ENCODE measurements around the gene RPS6KA2.
A peak's percentile ranks its signal among the peaks of the same experiment; 100 is the strongest.
"Not testable (repeated sequence)": the region's sequence is repeated elsewhere in the genome, so short reads cannot be mapped to it uniquely, and the experiment has no call there.

RPS6KA2 gene

DNA sequence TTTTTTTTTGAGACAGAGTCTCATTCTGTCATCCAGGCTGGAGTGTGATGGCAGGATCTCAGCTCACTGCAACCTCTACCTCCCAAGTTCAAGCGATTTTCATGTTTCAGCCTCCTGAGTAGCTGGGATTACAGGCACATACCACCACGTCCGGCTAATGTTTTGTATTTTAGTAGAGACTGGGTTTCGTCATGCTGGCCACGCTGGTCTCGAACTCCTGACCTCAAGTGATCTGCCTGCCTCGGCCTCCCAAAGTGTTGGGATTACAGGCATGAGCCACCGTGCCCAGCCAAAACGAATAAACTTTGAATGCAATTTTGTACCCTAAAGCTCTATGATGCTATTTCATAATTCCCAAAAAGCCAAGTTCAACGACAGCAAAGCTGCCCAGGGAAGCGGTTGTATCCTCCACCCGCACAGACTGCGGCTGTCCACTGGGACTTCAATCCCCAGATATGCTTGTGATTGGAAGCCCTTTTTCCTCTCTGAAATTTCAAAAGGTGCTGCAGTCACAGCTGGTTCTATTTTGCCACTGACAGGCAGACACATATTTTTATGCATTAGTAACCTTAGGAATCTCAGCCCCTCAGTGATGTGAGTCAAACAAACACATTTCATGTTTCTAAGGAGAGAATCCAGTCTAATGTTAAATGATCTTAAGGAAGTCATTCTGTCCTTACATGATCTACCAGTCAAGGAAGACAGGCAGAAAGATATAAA lies 31.8 kb downstream of the RPS6KA2 start:
- no peak for DNase-seq

DNA sequence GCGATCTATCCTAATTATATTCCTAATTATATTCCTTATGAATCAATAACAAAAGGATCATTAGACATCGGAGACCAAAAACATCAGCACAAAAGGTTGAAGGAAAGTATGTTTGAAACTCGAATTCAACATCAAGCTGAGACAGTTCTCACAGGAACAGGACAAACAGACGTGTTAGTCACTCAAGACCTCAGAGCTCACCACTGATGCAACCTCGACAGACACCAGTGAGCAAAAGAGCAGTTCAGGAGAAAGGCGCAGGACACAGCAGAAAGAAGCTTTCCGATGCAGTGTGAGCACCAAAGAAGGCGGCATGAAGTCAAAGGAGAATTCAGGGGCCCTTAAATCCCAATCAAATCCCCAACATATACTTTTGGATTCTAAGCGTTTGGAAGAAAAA lies 34.2 kb downstream of the RPS6KA2 start:
- DNase-seq, result no peak

DNA sequence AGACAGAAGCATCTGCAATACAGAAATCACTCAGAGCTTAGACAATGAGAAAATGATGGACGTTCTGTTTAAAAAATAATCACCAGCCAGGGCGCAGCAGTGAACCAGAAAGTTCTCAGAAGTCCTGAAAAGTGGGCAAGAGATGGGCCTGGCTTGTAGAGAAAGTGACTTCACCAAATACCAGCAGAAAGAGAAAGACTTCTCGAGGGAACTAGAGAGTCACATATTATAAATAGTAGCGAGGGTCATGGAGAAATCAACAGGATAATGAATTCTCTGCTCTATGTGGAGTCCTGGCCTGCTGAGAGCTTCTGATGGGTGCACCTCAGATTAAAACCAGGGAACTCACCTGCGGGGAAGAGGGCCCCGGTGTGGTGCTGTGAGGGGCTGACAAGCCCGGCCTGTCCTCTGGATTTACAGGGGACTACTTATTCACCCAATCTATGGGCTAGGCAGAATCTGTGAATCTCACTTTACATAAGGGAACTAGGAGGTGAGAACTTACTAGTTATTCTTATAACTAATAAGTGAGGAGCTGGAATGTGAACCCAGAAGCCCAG lies 35.0 kb downstream of the RPS6KA2 start:
- DNase-seq, result no peak

DNA sequence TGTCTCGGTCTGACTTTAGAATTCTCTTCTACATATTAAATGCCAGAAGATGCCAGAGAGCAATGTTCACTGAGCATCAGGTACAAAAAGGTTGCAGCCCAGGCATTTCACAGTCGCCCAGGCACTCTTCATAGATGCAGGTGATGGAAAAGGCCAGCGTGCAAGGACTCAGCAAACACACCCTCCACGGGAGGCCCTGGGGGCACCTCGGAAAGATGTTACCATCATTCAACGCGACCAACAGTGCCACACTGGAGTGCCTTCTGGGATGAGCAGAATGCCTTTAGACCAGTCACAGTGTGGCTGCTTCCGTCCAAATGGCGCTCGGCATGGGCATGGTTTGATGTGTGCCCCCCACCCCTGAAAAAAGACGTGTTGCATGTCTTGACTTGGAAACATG lies 36.0 kb downstream of the RPS6KA2 start:
- DNase-seq, result no peak

DNA sequence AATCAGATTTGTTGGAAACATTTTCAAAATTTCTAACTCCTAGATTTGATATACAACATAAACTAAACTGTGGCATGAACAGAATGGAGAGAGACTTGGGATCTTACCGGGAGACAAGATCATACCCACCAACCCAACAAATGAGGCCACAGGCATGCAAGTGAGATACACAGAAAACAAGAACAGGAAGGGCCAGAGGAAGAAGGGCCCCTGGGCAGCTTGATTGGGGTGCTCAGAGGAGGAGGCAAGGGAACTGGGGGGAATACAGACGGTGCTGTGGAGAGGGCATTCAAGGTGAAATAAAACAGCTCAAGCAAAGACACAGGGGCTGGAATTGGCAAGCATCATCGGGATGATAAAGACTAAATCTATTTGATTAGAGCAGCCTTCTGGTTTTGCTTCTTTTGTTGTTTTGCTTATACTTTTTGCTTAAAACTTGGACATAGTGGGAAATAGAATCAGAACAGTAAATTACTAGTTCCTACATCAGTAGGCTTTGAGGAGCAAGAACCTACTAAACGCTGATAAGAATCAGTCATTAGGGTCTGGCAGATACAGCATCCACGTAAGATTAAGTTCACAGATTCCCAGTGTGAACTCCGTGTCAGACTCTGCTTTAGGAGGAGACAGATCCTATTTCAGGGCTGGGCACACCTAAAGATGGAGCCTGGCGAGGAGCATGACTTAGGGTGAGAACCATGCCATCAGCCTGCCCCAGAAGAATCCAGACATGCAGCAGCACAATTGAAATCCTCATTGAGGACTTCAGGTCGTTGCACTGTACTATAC lies 37.1 kb downstream of the RPS6KA2 start:
- no peak for DNase-seq

DNA sequence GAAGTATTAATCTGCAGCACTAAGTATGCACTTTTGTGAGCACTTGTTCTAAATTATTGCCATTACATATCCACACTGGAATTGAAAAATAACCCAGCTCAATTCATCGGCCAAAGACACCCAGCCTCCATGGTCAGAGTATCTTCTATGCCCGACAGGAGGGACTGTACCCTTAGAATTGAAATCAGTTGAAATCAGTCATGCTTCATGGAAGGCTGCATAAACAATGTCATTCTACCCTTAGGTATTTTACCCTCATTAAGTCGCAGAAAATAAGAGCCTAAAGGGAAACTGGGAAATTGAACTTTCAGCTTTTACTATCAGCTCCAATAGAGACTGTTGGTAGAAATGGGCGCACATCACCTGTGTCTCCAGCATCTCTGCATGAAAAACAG lies 37.7 kb downstream of the RPS6KA2 start:
- DNase-seq, result no peak

DNA sequence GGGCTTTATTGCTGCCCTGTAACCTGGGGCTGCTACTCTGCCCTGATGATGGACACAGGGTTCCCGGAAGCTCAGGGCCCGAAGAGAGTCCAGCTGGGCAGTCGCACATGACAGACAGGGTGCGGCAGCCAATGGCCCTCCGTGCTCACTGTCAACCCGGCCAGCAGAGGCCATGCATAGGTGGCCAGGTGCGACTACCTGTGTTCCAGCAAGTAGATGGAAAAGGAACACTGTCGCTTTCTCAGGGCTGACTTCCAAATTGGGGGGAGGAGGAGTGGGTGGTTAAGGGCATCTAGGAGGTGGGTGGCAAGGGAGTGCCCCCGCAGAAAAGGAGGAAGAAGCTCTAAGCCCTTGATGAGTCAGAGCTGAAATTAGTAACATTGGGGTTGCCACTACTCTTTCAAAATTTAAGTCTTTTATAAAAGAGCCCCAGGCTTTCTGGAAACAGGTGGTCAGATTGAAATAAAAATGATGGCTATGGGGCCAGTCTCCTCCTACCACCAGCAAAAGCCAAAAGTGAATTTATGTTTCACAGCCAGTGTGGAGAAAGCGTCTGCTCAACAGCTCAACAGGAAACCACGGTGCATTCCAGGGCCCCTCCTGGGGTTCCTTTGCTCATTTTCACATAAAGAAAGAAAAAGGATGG lies 38.2 kb downstream of the RPS6KA2 start:
- peak; percentile 18 for DNase-seq

DNA sequence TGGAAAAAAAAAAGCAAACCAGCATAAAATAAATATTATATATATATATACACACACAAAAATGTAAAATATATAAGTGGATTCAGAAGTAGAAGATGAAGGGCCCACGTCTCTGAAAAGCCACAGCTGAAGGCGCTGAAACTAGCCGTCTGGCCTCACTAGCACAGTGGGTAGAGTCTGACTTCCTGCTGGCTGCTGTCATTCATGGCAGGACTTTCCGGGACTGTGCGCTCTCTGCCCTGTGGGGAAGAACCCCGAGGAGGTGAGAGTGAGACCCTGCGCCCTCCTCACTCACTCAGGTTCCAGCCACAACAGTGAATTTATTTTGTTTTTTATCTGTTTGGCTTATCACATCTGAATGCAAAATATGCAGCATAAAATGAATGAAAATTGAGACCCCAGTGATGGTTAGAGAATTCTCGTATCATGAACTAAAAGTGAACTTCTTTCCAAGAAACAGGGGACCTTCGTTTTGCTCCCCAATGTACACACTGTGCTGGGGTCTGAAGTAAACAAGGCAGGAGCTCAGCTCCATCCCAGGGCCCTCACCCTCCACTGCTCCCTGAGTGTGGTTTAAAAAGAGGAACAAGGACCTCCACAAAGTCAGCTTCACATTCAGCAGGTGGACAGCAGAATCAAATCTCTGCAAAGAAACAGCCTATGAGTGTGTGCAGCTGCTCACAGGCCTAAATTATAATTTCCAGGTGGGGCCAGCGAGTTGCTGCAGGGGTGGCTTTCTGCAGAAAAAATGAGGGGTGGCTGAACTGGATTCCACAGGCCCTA lies 39.2 kb downstream of the RPS6KA2 start:
- no peak for DNase-seq

DNA sequence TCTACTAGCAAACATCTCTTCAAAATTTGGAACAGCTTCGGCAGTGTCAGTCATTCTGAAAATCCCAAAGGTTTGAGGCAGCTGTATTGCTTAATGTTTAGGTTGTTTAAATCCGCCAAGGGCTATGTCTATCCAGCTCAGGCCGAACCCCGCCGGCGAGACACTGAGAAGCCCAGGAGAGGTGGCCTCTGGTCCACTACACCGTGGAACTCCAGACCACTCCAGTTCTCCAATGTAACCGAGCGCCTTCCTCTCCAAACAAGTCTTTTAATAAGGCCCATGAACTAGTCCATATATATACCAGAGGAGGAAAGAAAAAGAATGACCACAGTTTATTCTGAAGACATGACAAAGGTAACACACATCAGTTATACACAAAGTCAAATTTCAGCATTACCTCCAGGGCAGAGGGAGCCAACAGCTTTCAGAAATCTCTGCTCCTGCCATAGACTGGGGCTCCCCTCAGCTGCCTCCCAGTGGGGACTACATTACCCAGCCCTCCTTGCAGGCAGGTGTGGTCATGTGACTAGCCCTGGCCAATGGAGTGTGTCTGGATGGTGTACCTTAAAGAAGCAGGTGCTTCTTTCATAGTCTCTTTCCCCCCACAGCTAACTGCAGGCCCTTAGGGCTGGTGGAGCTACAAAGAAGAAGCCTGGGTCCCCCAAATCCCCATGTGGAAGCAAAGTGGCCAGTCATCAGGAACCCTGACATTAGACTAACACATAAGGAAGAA lies 40.5 kb downstream of the RPS6KA2 start, which contains the start of gene RAMACL:
Gene RAMACL (minus strand): TSS at position 255 of the 733 bp plus-strand sequence. CDS start 201 bp downstream, at position 54.
- DNase-seq, result no peak

DNA sequence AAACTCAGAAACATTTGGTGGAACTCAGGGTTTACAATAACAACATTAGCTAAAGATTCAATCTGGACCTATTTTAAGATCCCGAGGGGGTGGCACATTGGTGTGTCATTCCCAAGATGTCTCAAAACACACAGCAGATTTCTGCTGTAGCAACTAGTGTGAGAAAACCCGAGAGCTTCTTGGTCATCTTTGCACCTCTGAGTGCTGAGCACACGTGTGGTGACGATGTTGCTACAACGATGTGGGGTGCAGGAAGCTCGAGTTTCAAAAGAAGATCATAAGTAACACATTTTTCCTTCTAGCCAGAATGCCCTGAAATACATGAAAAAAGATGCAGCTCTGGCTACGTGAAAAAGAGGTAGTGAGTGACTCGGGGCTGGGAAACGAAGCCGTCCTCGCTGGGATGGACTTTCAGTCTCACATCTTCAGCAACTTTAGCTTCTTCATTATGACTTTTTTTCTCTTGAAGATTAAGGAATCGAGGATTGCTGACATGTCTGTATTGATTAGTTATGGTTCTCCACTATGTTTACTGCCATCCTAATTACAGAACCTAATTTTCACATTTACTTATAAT lies 42.1 kb downstream of the RPS6KA2 start:
- no peak for DNase-seq

DNA sequence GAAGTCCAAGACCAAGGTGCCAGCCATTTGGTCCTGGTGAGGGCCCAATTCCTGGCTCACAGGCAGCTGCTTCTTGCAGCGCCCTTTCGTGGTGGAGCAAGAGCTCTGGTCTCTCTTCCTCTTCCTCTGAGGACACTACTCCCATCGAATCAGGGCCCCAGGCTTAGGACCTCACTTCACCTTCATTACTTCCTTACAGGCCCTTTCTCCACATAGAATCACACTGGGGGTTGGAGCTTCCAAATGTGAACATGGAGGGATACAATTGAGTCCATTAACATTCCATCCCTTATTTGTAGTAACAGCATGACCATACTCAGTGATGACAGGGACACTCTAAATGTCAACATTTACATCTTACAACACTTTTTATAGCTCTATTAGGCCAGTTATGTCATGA lies 42.9 kb downstream of the RPS6KA2 start:
- no peak for DNase-seq

DNA sequence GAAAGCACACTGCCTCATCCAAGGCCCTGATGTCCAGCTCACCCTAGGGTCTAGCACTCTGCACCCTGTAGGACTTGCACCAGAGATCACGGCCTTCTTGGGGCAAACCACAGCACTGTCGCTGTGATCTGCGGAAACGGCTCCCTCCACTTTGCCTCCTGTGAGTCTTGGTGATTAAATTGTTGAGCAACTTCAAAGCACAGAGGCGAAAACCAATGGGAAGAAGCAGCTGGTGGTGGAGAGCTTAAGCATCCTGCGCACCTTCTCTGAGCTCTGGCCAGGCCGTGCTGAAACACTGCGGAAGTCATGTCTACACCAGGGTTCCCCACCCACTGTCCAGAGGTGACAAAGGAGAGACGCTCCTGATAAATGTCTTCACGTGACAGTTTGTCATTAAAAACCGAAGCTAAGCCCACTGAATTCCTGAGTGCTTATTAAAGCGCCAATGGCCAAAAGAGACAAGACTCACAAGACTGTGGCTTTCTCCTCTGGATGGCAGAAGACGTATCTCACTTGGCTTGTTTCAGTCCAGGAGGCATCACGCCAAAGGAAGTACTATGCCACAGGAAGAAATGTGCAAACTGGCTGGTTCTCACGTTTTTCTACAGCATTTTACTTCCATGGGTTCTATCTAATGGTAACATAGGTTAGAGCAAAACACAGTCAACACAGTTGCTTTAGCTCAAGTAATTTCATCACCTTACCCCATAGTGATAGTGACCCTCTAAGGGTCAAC lies 43.7 kb downstream of the RPS6KA2 start:
- no peak for DNase-seq

DNA sequence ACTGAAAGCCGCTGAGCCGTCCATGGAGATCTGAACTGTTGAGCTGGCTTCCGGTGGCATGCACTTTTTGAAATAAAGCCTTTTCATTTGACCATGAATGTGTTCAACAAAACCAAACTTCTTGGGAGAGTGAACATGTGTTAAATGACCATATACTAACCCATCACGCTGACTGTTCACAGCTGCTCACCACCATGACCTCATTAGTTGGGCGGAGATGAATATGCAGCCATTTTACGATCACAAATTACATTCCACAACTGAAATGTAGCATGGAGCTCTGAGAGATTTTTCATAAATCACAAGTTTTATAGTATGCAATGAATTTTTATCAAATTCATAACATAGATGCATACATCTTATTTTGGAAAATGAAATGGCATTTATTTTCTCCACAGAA lies 44.8 kb downstream of the RPS6KA2 start:
- no peak for DNase-seq

DNA sequence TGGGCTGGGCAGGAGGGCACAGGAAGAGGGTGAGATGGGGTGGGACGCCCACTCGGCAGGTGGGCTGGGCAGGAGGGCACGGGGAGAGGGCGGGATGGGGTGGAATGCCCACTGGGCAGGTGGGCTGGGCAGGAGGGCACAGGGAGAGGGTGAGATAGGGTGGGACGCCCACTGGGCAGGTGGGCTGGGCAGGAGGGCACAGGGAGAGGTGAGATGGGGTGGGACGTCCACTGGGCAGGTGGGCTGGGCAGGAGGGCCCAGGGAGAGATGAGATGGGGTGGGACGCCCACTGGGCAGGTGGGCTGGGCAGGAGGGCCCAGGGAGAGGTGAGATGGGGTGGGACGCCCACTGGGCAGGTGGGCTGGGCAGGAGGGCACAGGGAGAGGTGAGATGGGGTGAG lies 45.2 kb downstream of the RPS6KA2 start:
- DNase-seq, result not testable (repeated sequence)

DNA sequence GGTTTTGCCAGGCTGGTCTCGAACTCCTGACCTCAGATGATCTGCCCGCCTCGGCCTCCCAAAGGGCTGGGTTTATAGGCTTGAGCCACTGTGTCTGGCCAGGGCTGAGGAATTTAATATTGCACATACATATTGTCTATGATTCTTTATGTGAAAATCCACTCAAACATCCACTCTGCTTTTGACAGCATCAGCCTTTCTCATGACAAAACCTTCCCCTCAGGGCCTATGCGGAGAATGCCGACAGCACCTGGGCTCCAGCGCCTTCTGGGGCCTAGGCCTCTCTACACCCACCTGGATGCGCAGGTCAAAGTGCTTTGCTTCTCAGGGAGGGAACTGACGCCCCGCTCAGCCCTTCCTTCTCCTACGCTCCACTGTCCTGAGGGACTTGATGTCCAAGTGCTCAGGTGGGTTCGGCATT lies 46.0 kb downstream of the RPS6KA2 start:
- DNase-seq, result no peak

DNA sequence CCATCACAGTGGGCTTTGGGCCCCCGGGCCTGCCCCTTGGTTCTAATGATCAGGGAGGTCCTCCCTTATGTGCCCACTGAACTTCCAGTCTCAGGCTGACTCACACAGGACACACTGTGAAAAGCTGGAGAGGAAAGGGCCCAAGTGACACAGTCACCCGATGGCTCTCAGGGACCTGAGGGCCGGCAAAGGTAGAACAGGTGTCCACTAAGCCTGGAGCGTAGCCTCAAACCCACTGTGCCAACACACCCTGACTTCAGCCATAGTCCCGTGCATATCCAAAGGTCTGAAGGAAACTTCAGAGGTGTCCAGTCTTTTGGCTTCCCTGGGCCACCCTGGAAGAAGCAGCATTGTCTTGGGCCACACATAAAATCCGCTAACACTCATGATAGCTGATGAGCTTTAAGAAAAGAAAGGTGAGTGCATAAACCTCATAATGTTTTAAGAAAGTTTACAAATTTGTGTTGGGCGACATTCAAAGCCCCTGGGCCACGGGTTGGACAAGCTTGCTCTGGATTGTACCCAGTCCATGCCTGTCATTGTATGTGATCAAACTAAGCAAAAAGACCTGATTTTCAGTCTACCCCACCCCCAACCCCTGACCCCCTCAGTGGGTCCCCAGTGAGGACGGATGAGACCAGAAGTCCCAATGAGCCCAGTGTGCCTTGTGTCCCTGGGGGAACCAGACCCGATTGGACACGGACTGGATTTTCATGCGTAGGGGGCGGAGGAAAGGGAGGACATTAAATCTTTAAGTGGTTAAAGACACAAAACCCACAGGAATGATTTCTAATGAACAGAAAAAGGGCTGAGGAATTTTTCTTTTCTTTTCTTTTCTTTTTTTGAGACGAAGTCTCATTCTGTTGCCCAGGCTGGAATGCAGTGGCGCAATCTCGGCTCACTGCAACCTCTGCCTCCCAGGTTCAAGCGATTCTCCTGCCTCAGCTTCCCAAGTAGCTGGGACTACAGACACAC lies 46.7 kb downstream of the RPS6KA2 start:
- no peak for DNase-seq

DNA sequence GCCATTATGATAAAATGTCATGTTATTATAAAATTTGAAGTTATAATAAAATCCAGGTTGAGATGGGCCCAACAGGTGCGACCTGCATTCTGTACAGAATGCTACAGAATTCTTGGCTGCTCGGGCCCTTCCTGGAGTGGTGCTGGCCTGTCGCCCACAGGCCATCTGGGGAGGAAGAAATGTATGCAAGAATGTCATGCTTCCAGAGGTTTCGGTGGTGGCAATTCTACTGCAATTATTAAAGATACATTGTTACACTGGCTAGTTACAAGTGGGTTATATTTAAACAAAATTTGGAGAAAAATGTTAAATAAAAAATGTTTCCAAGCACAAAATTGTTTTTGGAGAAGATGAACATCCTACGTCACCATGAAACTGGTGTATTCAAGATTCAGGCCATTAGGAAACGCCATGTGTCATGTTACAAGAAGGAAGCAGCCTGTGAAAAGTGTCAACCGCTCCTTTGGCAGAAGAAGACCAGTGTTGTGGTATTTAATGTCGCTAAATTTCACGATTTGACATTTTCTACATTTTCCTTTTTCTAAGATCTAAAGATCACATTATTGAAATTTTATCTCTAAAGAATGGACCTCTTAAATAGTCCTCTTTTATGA lies 47.7 kb downstream of the RPS6KA2 start:
- DNase-seq, result no peak

DNA sequence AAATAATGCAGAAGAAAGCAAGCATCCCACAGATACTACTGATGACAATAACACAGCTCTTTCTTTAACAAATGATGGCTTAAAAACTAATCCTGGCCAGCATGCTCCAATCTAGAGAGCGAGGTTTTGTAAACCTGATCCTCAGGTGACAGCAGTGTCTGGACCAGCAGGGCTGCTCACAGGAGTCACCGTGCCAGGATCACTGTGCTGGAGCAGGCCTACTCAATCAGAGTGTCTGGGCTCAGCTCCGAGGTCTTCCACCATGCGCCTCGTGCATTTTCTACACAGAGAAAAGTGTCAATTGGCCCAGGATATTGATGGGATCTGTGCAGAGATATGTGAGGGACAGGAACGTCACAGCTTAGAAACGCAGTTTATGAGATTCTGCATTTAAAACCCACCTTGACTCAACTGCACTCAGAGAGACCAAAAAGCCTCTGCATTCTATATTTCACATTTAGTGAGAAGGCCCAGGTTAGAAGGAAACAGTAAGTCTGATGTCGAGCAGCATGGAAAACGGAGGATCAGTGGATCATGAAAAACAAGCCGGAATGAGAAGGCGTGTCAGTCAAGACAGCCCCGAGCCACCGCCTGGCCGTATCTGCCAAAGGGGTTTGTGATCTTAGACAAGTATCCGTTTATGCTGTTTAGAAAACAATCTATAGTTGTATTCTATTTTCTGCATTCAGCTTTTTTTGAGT lies 48.4 kb downstream of the RPS6KA2 start:
- no peak for DNase-seq
